C4-2B (cell line): Measurements from ENCODE around the gene RET.

Experiments
- ZFX ChIP-seq: fragments of 450-650 bp; IDR thresholded peaks from 2 replicates; pipeline ENCODE4 v1.6.1; 2017
- TF ChIP-seq, protein P1 (sequence below): fragments of 450-650 bp; conservative IDR thresholded peaks from 2 replicates; pipeline ENCODE4 v1.5.1; 2017; ENCODE audit warnings: mild to moderate bottlenecking

DNA sequence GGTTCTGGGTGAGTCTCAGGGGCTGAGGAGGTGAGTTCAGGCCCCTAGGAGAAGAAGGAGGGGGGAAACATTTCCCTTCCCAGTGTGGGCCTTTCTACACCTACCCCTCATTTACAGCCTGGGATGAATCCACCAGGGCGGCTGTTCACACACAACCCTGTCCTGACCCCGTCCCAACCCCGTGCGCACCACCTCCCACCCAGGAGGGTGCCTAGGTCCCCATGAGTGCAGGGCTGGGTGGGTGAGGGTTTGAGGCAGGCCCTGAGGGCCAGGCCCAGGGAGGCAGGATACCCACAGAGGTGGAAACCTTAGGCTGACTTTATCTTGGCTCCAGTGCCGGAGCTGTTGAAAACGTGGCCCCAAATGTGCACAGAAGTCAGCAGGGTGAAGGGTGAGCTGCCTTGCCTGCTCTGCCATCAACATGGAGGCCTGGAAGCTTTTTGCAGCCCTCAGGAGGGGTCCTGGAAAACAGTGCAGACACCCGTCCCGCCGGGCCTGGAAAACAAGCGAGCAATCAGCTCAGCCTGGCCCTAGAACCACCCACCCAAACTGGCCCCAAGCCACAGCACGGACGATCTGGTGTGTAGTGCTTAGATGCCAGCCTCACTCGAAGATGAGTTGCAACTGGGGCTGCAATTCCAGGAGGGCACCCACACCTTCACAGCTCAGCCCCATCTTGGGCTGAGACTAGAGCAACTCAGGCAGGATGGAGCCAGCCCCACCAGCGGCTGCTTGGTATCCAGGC is 9.3 kb upstream of the RET start:
- TF ChIP-seq, protein P1, sequence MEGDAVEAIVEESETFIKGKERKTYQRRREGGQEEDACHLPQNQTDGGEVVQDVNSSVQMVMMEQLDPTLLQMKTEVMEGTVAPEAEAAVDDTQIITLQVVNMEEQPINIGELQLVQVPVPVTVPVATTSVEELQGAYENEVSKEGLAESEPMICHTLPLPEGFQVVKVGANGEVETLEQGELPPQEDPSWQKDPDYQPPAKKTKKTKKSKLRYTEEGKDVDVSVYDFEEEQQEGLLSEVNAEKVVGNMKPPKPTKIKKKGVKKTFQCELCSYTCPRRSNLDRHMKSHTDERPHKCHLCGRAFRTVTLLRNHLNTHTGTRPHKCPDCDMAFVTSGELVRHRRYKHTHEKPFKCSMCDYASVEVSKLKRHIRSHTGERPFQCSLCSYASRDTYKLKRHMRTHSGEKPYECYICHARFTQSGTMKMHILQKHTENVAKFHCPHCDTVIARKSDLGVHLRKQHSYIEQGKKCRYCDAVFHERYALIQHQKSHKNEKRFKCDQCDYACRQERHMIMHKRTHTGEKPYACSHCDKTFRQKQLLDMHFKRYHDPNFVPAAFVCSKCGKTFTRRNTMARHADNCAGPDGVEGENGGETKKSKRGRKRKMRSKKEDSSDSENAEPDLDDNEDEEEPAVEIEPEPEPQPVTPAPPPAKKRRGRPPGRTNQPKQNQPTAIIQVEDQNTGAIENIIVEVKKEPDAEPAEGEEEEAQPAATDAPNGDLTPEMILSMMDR: no peak
- TF ChIP-seq ZFX: no peak
